IPS-NIHi11 (cell line): Measurements from ENCODE around the gene U2AF1L4.

Experiments
- DNase-seq: peaks from one replicate; pipeline ENCODE4 v3.0.0; 2012; ENCODE audit warnings: mixed read lengths, low spot score

The U2AF1L4 gene

GRCh38 chr19:35740423-35741202 lies 4.6 kb downstream of the U2AF1L4 start:
- DNase-seq: peak; percentile 100

DNA sequence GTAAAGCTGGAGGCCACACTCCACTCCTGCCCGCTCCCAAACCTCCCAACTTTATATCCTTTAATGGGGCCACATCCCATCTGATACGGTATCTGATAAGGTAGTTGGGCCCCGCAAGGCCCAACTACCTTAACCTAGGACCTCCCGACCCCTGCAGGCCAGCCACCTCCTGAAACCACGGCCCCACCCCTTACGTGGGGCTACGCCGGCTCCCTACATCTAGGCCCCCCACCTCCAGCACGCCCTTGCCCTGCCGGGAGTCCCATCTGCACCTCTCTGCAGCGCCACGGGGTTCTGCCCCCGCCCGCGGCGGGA lies 5.2 kb downstream of the U2AF1L4 start:
- DNase-seq: no peak

- peak; percentile 38 for DNase-seq
These were observed 5.7 kb downstream of the U2AF1L4 start for GRCh38 chr19:35739275-35740107.

DNA sequence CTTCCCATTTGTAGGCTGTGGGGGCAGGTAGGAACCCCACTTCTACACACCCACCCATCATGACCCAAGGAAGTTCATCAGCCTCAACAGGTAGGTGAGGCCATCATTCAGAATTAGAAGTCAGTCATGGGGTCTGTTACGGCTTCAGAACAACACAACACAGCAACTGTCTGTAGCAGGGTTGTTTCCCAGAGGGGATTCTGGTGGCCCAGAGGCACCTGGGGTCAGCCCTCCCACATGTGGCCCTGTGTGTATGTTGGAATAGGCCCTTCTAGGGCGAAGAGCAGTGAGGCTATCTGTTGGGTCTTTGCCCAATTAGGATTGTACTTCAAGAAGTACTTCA lies 6.4 kb downstream of the U2AF1L4 start:
- DNase-seq: no peak

DNA sequence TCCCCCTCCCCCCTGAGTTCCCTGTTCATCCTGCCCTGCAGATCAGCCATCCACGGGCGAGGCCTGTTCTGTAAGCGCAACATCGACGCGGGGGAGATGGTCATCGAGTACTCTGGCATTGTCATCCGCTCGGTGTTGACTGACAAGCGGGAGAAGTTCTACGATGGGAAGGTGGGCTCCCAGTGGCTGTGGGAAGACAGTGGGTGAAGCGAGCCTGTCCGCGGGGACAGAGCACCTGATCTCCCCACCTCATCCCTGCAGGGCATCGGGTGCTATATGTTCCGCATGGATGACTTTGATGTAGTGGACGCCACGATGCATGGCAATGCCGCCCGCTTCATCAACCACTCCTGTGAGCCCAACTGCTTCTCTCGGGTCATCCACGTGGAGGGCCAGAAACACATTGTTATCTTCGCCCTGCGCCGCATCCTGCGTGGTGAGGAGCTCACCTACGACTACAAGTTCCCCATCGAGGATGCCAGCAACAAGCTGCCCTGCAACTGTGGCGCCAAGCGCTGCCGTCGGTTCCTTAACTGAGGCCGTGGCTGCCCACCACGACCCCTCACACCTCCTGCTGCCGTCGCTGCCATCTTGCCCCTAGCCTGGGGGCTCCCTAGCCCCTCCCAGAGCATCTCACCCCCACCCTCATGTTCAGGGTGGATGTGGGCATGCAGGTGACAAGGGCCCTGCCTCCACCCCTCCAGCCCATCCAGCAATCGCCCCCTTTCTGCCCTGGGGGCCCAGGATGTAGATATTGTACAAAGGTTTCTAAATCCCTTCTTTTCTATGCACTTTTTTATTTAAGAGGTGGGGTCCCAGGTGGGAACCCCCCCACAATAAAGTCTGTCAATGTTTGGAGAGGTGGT lies 7.0 kb downstream of the U2AF1L4 start:
- peak; percentile 5 for DNase-seq

DNA sequence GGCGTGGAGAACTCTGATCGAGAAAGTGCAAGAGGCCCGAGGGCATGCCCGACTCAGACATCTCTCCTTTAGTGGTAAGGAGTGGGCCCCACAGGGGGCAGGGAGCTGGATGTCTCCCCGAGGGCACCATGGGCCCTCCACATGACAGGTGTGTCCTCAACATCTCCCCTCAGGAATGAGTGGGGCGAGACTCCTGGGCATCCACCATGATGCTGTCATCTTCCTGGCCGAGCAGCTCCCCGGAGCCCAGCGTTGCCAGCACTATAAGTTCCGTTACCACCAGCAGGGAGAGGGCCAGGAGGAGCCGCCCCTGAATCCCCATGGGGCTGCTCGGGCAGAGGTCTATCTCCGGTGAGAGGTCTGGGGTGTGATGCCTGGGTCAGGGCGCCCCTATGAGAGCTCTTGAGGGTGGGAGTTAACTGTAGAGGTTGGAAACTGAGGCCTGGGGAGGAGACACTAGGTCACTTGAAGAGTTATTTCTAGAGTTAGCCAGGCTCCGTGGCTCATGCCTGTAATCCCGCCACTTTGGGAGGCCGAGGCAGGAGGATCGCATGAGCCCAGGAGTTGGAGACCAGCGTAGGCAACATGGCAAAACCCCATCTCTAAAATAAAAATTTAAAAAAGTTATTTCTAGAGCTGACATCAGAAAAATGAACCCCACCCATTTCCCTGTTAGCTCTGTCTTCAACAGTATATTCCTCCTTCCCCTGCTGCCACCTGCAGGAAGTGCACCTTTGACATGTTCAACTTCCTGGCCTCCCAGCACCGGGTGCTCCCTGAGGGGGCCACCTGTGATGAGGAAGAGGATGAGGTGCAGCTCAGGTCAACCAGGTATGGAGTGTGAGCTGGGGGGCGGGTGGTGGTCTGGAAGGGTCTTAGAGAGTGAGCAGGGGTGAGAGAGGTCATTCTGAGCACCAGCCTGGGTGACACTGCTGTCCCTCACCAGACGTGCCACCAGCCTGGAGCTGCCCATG lies 8.0 kb downstream of the U2AF1L4 start:
- peak; percentile 14 for DNase-seq

- DNase-seq: no peak
These were observed 10.3 kb downstream of the U2AF1L4 start for GRCh38 chr19:35734889-35735288.

DNA sequence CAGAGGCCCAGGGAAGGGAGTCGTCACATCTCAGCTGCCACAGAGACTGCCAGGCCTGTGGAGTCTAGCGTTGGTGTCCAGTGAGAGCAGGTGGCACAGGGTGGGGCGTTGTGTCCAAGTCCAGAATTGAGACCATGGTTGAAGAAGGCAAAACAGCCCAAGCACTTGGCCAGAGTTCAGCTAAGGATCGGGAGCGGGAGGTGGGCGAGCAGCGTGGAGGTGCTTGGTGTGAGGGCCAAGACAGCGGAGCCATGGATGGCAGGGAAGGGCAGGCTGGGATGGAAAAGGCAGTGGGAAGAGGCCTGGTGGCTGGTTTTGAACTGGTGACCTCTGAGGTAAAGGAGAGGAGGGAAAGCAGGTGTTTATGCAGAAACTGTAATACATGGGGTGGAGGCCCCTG lies 10.9 kb downstream of the U2AF1L4 start:
- DNase-seq: peak; percentile 1

DNA sequence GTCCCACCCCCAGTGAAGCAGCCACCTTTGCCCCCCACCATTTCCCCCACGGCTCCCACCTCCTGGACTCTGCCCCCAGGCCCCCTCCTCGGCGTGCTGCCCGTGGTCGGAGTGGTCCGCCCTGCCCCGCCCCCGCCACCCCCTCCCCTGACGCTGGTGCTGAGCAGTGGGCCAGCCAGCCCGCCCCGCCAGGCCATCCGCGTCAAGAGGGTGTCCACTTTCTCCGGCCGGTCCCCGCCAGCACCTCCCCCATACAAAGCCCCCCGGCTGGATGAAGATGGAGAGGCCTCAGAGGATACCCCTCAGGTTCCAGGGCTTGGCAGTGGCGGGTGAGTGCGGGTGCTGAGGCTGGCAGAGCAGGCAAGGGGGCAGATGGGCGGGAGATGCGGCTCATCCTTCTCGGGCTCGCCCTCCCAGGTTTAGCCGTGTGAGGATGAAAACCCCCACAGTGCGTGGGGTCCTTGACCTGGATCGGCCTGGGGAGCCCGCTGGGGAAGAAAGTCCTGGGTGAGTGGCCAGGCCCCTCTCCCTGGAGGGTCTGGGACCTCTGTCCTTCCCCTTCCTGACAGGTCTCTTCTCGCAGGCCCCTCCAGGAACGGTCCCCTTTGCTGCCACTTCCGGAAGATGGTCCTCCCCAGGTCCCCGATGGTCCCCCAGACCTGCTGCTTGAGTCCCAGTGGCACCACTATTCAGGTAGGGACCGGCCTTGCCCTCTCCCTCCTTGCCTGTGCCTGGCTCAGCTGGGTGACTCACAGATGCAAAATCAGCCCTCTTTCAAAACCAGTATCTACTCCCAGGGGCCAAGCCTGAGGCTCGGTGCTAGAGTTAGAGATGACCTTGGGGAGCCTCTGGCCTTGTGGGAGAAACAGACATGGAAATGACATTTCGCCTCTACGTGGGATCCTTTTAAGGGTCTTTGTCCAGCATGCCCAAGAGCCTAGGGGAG lies 11.8 kb downstream of the U2AF1L4 start:
- peak; percentile 11 for DNase-seq

- peak; percentile 17 for DNase-seq
These were observed 12.6 kb downstream of the U2AF1L4 start for GRCh38 chr19:35732540-35733179.

GRCh38 chr19:35731779-35732405 lies 13.3 kb downstream of the U2AF1L4 start:
- DNase-seq: peak; percentile 15

DNA sequence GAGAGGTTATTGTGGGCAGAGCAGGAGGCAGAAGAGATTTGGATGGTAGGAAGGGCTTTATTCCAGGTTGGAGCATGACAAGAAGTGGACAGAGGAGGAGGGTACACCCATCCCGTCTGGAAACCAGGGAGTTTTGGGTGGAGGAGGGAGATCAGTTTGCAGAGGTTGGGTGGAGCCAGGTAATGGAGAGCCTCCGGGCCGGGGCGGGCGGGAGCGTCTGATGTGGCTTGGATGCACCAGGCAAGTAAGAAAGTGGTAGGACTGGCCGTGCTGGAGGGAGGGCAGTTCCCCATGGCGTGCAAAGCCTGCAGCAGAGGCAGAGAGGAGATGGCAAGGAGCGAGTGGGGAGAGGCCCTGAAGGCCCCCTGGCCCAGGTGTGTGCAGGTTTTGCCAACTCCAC lies 13.9 kb downstream of the U2AF1L4 start:
- peak; percentile 1 for DNase-seq

GRCh38 chr19:35730326-35730725 lies 14.9 kb downstream of the U2AF1L4 start:
- DNase-seq: no peak

DNA sequence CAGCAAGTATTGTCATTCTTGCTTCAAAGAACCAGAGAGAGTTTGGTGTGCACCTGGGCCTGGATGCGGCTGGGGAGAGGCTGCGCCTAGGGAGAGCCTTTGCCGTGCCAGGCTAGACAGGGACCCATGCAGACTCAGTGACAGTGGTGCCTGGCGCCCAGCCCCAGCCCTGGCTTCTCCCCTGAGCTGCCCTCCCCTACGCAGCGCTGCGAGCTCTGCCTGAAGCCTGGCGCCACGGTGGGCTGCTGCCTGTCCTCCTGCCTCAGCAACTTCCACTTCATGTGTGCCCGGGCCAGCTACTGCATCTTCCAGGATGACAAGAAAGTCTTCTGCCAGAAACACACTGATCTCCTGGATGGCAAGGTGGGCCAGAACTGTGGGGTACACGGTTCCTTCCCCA lies 15.5 kb downstream of the U2AF1L4 start:
- peak; percentile 3 for DNase-seq

DNA sequence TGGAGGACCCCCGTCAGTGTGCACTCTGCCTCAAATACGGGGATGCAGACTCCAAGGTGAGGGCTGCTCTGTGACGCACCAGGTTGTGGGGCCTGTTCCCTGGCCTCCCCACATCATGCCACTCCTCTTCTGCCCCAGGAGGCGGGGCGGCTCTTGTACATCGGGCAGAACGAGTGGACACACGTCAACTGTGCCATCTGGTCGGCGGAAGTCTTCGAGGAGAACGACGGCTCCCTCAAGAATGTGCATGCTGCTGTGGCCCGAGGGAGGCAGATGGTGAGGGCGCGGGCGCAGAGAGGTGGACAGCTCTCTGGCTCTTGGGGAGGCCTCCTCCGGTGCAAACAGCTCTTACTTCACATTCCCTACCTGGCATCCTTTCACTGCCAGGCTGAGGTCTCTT lies 16.2 kb downstream of the U2AF1L4 start:
- peak; percentile 3 for DNase-seq

DNA sequence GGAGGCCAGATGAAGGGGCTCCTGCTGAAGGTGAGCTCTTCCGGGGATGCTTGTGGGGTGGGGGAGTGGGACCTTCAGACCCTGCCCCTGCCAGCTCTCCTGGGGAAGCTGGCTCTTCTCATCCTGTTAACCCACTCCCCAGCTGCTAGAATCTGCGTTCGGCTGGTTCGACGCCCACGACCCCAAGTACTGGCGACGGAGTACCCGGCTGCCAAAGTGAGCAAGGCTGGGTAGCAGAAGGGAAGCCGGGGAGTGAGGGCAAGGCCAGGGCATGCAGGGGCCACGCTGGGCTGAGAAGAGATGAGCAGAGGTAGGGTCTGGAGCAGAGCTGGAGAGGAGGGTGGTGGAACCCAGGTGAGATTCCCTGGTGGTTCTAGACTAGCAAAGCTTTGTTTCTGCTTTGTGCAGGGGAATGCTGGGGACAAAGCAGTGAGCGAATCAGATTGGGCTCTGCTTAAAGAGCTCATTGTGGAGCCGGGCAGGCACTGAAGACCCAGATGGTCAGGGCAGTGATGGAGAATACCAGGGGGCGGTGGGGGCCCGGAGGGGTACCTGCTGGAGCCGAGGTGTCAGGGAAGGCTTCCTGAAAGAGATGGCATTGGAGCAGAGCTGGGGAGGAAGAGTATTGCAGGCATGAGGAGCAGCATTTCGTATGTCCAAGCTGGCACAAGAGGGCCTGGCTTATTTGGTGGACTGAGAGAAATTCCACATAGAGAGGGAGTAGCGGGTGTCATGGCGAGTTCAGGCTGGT lies 17.1 kb downstream of the U2AF1L4 start:
- peak; percentile 8 for DNase-seq

DNA sequence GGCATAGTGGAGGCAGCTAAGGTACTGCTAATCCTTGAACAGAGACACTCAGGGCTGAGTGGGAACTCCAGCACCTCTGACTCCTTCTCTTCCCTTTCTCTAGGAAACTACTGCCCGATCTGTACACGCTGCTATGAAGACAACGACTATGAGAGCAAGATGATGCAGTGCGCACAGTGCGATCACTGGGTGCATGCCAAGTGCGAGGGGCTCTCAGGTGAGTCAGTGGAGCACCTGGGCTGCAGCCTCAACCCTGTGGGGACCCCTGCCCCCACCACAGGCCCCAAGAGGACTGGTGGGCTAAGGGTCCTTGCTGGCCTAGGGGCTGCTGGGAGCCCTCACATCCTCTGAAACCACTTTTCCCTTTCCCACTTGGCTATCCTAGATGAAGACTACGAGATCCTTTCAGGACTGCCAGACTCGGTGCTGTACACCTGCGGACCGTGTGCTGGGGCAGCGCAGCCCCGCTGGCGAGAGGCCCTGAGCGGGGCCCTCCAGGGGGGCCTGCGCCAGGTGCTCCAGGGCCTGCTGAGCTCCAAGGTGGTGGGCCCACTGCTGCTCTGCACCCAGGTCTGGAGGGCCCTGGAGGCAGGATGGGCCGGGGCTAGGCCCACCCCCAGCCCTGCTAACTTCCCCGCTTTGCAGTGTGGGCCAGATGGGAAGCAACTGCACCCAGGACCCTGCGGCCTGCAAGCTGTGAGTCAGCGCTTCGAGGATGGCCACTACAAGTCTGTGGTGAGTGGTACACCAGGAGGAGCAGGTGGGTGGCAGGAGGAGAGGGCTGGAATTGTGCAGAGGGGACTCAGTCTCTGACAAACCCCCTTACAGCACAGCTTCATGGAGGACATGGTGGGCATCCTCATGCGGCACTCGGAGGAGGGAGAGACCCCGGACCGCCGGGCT lies 17.9 kb downstream of the U2AF1L4 start:
- DNase-seq: peak; percentile 8
